ENCODE measurements around the gene ELF2. TPM values are rescaled to one million over a fixed set of nuclear protein-coding genes. Genes with fewer than 3 reads are reported as not detected.

Gene ELF2
- total RNA-seq, 6 donors from 2014 or later: 34.5 to 87.0 (median 39.1) TPM

- 92 to 100% methylated on average over 1 of the region's 1 CpG for WGBS, 2 donors
- TF ChIP-seq POLR2AphosphoS5 (IDR thresholded peaks at IDR 0.05) (no peak), EP300 (IDR thresholded peaks at IDR 0.05) (no peak), CTCF (IDR thresholded peaks at IDR 0.05) (no peak), POLR2A (IDR thresholded peaks at IDR 0.05) (no peak)
- Histone ChIP-seq H3K27me3 (no peaks in the 10 kb centered on the region), H3K4me3 (no peak overlapping the region), H3K27ac (no peak overlapping the region), H3K36me3 (peaks cover 5 to 76% (median 12%) of the 10 kb centered on the region in 4 donors), H3K4me1 (peaks cover 4 to 11% (median 8%) of the 10 kb centered on the region in 4 donors), H3K9me3 (no peaks in the 10 kb centered on the region)
- DNase-seq (no peak), ATAC-seq (ENCODE audit: low FRiP score in 2 of 2) (no peak)
Observed at GRCh38 chr4:139053909-139054308, 123.1 kb downstream of the ELF2 start.

- H3K36me3 ChIP-seq: peaks cover 0 to 74% (median 10%) of the 10 kb centered on the region in 4 donors
- H3K4me3 ChIP-seq: no peak overlapping the region
- peaks cover 4 to 10% (median 6%) of the 10 kb centered on the region in 4 donors for H3K4me1 ChIP-seq
- 76 to 93% methylated on average over 2 of the region's 2 CpGs for WGBS, 2 donors
- TF ChIP-seq POLR2AphosphoS5 (IDR thresholded peaks at IDR 0.05): no peak
- no peak for TF ChIP-seq POLR2A (IDR thresholded peaks at IDR 0.05)
- TF ChIP-seq EP300 (IDR thresholded peaks at IDR 0.05): no peak
- TF ChIP-seq CTCF (IDR thresholded peaks at IDR 0.05): no peak
- ATAC-seq (ENCODE audit: low FRiP score in 2 of 2) (no peak), DNase-seq (no peak)
- no peak overlapping the region for H3K27ac ChIP-seq
- no peaks in the 10 kb centered on the region for H3K9me3 ChIP-seq
- H3K27me3 ChIP-seq: no peaks in the 10 kb centered on the region
Observed at GRCh38 chr4:139050446-139050845, 126.6 kb downstream of the ELF2 start.

GRCh38 chr4:139048026-139048425 is 129.0 kb downstream of the ELF2 start:
- Histone ChIP-seq H3K27ac (no peak overlapping the region), H3K9me3 (no peaks in the 10 kb centered on the region), H3K27me3 (no peaks in the 10 kb centered on the region), H3K4me1 (peaks cover 0 to 3% (median 1%) of the 10 kb centered on the region in 4 donors), H3K36me3 (peaks cover 4 to 53% (median 11%) of the 10 kb centered on the region in 4 donors), H3K4me3 (no peak overlapping the region)
- WGBS, 2 donors: 79 to 81% methylated on average over 3 of the region's 3 CpGs
- DNase-seq: no peak
- TF ChIP-seq POLR2A (IDR thresholded peaks at IDR 0.05) (no peak), POLR2AphosphoS5 (IDR thresholded peaks at IDR 0.05) (no peak), CTCF (IDR thresholded peaks at IDR 0.05) (no peak), EP300 (IDR thresholded peaks at IDR 0.05) (no peak)
- ATAC-seq (ENCODE audit: low FRiP score in 2 of 2): no peak

- Histone ChIP-seq H3K9me3 (no peaks in the 10 kb centered on the region), H3K27ac (peak overlapping the region in 1 of 4 donors; percentile 23), H3K27me3 (no peaks in the 10 kb centered on the region), H3K36me3 (peaks cover 0 to 34% (median 7%) of the 10 kb centered on the region in 4 donors), H3K4me3 (no peak overlapping the region), H3K4me1 (peaks cover 3 to 11% (median 6%) of the 10 kb centered on the region in 4 donors)
- ATAC-seq (ENCODE audit: low FRiP score in 2 of 2) (no peak), DNase-seq (no peak)
- WGBS, 2 donors: 71 to 73% methylated on average over 2 of the region's 2 CpGs
- no peak for TF ChIP-seq POLR2AphosphoS5 (IDR thresholded peaks at IDR 0.05)
- TF ChIP-seq EP300 (IDR thresholded peaks at IDR 0.05): no peak
- no peak for TF ChIP-seq POLR2A (IDR thresholded peaks at IDR 0.05)
- TF ChIP-seq CTCF (IDR thresholded peaks at IDR 0.05): no peak
Observed at GRCh38 chr4:139044291-139044690, 132.7 kb downstream of the ELF2 start.

GRCh38 chr4:139042981-139043460 is 134.0 kb downstream of the ELF2 start:
- Histone ChIP-seq H3K4me3 (no peak overlapping the region), H3K27me3 (no peaks in the 10 kb centered on the region), H3K36me3 (peaks cover 0 to 30% (median 7%) of the 10 kb centered on the region in 4 donors), H3K27ac (no peak overlapping the region), H3K9me3 (no peaks in the 10 kb centered on the region), H3K4me1 (peaks cover 3 to 11% (median 6%) of the 10 kb centered on the region in 4 donors)
- ATAC-seq (ENCODE audit: low FRiP score in 2 of 2) (peak in 1 of 2 donors; percentile 71), DNase-seq (no peak)
- WGBS, 2 donors: 67 to 69% methylated on average over 4 to 10 of the region's 10 CpGs
- TF ChIP-seq CTCF (IDR thresholded peaks at IDR 0.05): no peak
- peak in 1 of 2 donors; percentile 43 for TF ChIP-seq POLR2AphosphoS5 (IDR thresholded peaks at IDR 0.05)
